ENCODE measurements around the gene BAG1. TPM values are rescaled to one million over a fixed set of nuclear protein-coding genes. Genes with fewer than 3 reads are reported as not detected.

The BAG1 gene
- total RNA-seq, 1 experiment from 2014 or later = 52.7 TPM

GRCh38 chr9:33248606-33249005 is 15.9 kb downstream of the BAG1 start:
- ChIA-PET POLR2A (ENCODE audit: low non-redundant PET) (no interaction called here), CTCF (no interaction called here)
- peaks cover 8% of the 10 kb centered on the region for H3K36me3 ChIP-seq (ENCODE audit: insufficient read depth, low read length, poor library complexity, severe bottlenecking)

GRCh38 chr9:33246269-33246860 is 18.1 kb downstream of the BAG1 start:
- CTCF ChIA-PET = no interaction called here
- Histone ChIP-seq H3K9me3 (ENCODE audit: low read depth, low read length, poor library complexity, severe bottlenecking) (no peaks in the 10 kb centered on the region), H3K36me3 (ENCODE audit: insufficient read depth, low read length, poor library complexity, severe bottlenecking) (no peaks in the 10 kb centered on the region), H3K4me1 (ENCODE audit: insufficient read depth, low read length, poor library complexity, severe bottlenecking) (no peaks in the 10 kb centered on the region), H3K4me3 (ENCODE audit: low read depth, low read length, poor library complexity, severe bottlenecking) (no peak overlapping the region), H3K27me3 (replicated peaks; ENCODE audit: insufficient read depth, low read depth, low read length, poor library complexity) (no peaks in the 10 kb centered on the region), H3K27ac (ENCODE audit: low read depth, low read length, poor library complexity, severe bottlenecking) (no peak overlapping the region)
- no TSS peak for BruUV-seq (replicated peaks)
- intact Hi-C loops (cut with micrococcal nuclease; ENCODE audit: unreplicated experiment) = no loop called here
- no peak for DNase-seq (ENCODE audit: low spot score)
- POLR2A ChIA-PET (ENCODE audit: low non-redundant PET) = no interaction called here
- TF ChIP-seq CTCF (conservative IDR thresholded peaks at IDR 0.05; ENCODE audit: low read depth, low read length) = no peak
- no peak for TF ChIP-seq EZH2 (IDR thresholded peaks at IDR 0.05; ENCODE audit: borderline replicate concordance, low read depth, low read length, poor library complexity, severe bottlenecking)

More at GRCh38 chr9:33248606-33249005, 15.9 kb downstream of the BAG1 start:
- Histone ChIP-seq H3K9me3 (ENCODE audit: low read depth, low read length, poor library complexity, severe bottlenecking) (no peaks in the 10 kb centered on the region), H3K27ac (ENCODE audit: low read depth, low read length, poor library complexity, severe bottlenecking) (no peak overlapping the region), H3K27me3 (replicated peaks; ENCODE audit: insufficient read depth, low read depth, low read length, poor library complexity) (no peaks in the 10 kb centered on the region), H3K4me1 (ENCODE audit: insufficient read depth, low read length, poor library complexity, severe bottlenecking) (no peaks in the 10 kb centered on the region), H3K4me3 (ENCODE audit: low read depth, low read length, poor library complexity, severe bottlenecking) (no peak overlapping the region)
- no TSS peak for BruUV-seq (replicated peaks)
- no peak for DNase-seq (ENCODE audit: low spot score)
- intact Hi-C loops (cut with micrococcal nuclease; ENCODE audit: unreplicated experiment) = no loop called here
- TF ChIP-seq EZH2 (IDR thresholded peaks at IDR 0.05; ENCODE audit: borderline replicate concordance, low read depth, low read length, poor library complexity, severe bottlenecking) (no peak), CTCF (conservative IDR thresholded peaks at IDR 0.05; ENCODE audit: low read depth, low read length) (no peak)

GRCh38 chr9:33245341-33245740 is 19.2 kb downstream of the BAG1 start:
- Histone ChIP-seq H3K4me3 (ENCODE audit: low read depth, low read length, poor library complexity, severe bottlenecking) (no peak overlapping the region), H3K4me1 (ENCODE audit: insufficient read depth, low read length, poor library complexity, severe bottlenecking) (no peaks in the 10 kb centered on the region), H3K9me3 (ENCODE audit: low read depth, low read length, poor library complexity, severe bottlenecking) (no peaks in the 10 kb centered on the region), H3K27ac (ENCODE audit: low read depth, low read length, poor library complexity, severe bottlenecking) (no peak overlapping the region), H3K36me3 (ENCODE audit: insufficient read depth, low read length, poor library complexity, severe bottlenecking) (no peaks in the 10 kb centered on the region), H3K27me3 (replicated peaks; ENCODE audit: insufficient read depth, low read depth, low read length, poor library complexity) (no peaks in the 10 kb centered on the region)
- intact Hi-C loops (cut with micrococcal nuclease; ENCODE audit: unreplicated experiment) = no loop called here
- ChIA-PET CTCF (no interaction called here), POLR2A (ENCODE audit: low non-redundant PET) (no interaction called here)
- no peak for DNase-seq (ENCODE audit: low spot score)
- no peak for TF ChIP-seq CTCF (conservative IDR thresholded peaks at IDR 0.05; ENCODE audit: low read depth, low read length)
- BruUV-seq (replicated peaks) = no TSS peak
